GM08714 (cell line): ENCODE results near the gene ACY1.
"Not testable (repeated sequence)": the region's sequence is repeated elsewhere in the genome, so short reads cannot be mapped to it uniquely, and the experiment has no call there.

Experiments used
- H3K4me3 ChIP-seq: fragments of 200-500 bp; sonication (Bioruptor generic); 2 replicates; pipeline ENCODE4 v1.5.1; 2014; ENCODE audit warnings: mild to moderate bottlenecking, low read length, inconsistent platforms
- ZNF274 ChIP-seq: IDR thresholded peaks from 2 replicates; pipeline ENCODE4 v1.6.1; 2012; ENCODE audit warnings: mild to moderate bottlenecking, low read depth, low read length

Gene ACY1

GRCh38 chr3:52023101-52023770 lies 39.9 kb downstream of the ACY1 start:
- H3K4me3 ChIP-seq = no peak overlapping the region
- no peak for TF ChIP-seq ZNF274

GRCh38 chr3:52023860-52024764 lies 40.8 kb downstream of the ACY1 start:
- no peak for TF ChIP-seq ZNF274
- no peak overlapping the region for H3K4me3 ChIP-seq

GRCh38 chr3:52024765-52025452 lies 41.6 kb downstream of the ACY1 start:
- no peak for TF ChIP-seq ZNF274
- no peak overlapping the region for H3K4me3 ChIP-seq

GRCh38 chr3:52025453-52025852 lies 42.1 kb downstream of the ACY1 start:
- H3K4me3 ChIP-seq = no peak overlapping the region
- no peak for TF ChIP-seq ZNF274

- no peak for TF ChIP-seq ZNF274
- no peak overlapping the region for H3K4me3 ChIP-seq
Observed at GRCh38 chr3:52026041-52026440, 42.7 kb downstream of the ACY1 start.

GRCh38 chr3:52028572-52028971 lies 45.2 kb downstream of the ACY1 start:
- TF ChIP-seq ZNF274 = no peak
- H3K4me3 ChIP-seq = no peak overlapping the region

GRCh38 chr3:52029053-52029452 lies 45.7 kb downstream of the ACY1 start:
- H3K4me3 ChIP-seq = no peak overlapping the region

GRCh38 chr3:52029535-52029934 lies 46.2 kb downstream of the ACY1 start:
- no peak for TF ChIP-seq ZNF274
- H3K4me3 ChIP-seq = no peak overlapping the region

More at GRCh38 chr3:52029053-52029452, 45.7 kb downstream of the ACY1 start:
- no peak for TF ChIP-seq ZNF274

- no peak overlapping the region for H3K4me3 ChIP-seq
- TF ChIP-seq ZNF274 = no peak
Observed at GRCh38 chr3:52030714-52031310, 47.5 kb downstream of the ACY1 start.

GRCh38 chr3:52031896-52032295 lies 48.6 kb downstream of the ACY1 start:
- no peak overlapping the region for H3K4me3 ChIP-seq
- 0 out of 2 replicates have a peak, but pooled peaks have one; percentile 2 for TF ChIP-seq ZNF274

- TF ChIP-seq ZNF274 = no peak
- no peak overlapping the region for H3K4me3 ChIP-seq
Observed at GRCh38 chr3:52032702-52033408, 49.5 kb downstream of the ACY1 start.

GRCh38 chr3:52033748-52034147 lies 50.4 kb downstream of the ACY1 start:
- not testable (repeated sequence) for H3K4me3 ChIP-seq

GRCh38 chr3:52034212-52034611 lies 50.9 kb downstream of the ACY1 start:
- H3K4me3 ChIP-seq = no peak overlapping the region
- no peak for TF ChIP-seq ZNF274

- H3K4me3 ChIP-seq = no peak overlapping the region
- no peak for TF ChIP-seq ZNF274
Observed at GRCh38 chr3:52034651-52035050, 51.3 kb downstream of the ACY1 start.
